ENCODE measurements around the gene TMEM168. TPM values are rescaled to one million over a fixed set of nuclear protein-coding genes. Genes with fewer than 3 reads are reported as not detected.

Gene TMEM168
- total and polyA plus RNA-seq, 2 donors (not counting 1 experiment from before 2014, with no cell fraction given), result 19.3 to 27.2 TPM

- no peak overlapping the region for H3K27ac ChIP-seq (ENCODE audit: insufficient read depth, low read length)
- no peaks in the 10 kb centered on the region for H3K9me3 ChIP-seq (ENCODE audit: control insufficient read depth, insufficient read depth, low read depth, low read length)
- no peak for TF ChIP-seq CTCF (conservative IDR thresholded peaks at IDR 0.05 in 1 of 2, IDR thresholded peaks at IDR 0.05 in 1 of 2; ENCODE audit: low read depth in 1 of 2, low read length in 2 of 2)
- no peak for TF ChIP-seq EZH2 (IDR thresholded peaks at IDR 0.05; ENCODE audit: low read length, missing control alignments)
- H3K4me2 ChIP-seq (ENCODE audit: extremely low read depth, insufficient read depth, low read length), result no peak overlapping the region
- H4K20me1 ChIP-seq (ENCODE audit: control insufficient read depth, extremely low read depth, insufficient read depth, low read length), result no peaks in the 10 kb centered on the region
- peak in 1 of 2 donors; percentile 47 for DNase-seq (ENCODE audit: low read depth in 2 of 2)
- H3K4me1 ChIP-seq (ENCODE audit: control insufficient read depth, extremely low read depth, insufficient read depth, low read length), result no peaks in the 10 kb centered on the region
- H2AFZ ChIP-seq (ENCODE audit: low read length), result no peak overlapping the region
- no peaks in the 10 kb centered on the region for H3K79me2 ChIP-seq (ENCODE audit: control insufficient read depth, insufficient read depth, low read length)
- H3K36me3 ChIP-seq (ENCODE audit: control insufficient read depth, insufficient read depth, low read length), result no peaks in the 10 kb centered on the region
- no peak overlapping the region for H3K9ac ChIP-seq (ENCODE audit: insufficient read depth, low read length)
- H3K27me3 ChIP-seq (ENCODE audit: control insufficient read depth, insufficient read depth, low read length), result no peaks in the 10 kb centered on the region
- H3K4me3 ChIP-seq (replicated peaks in 1 of 4; ENCODE audit: control extremely low read depth in 1 of 4, insufficient read depth in 1 of 4, low read depth in 3 of 4, low read length in 4 of 4), result no peak overlapping the region
These were observed 10.5 kb downstream of the TMEM168 start for GRCh38 chr7:112779667-112780066.

- no peak overlapping the region for H2AFZ ChIP-seq (ENCODE audit: low read length)
- H3K4me1 ChIP-seq (ENCODE audit: control insufficient read depth, extremely low read depth, insufficient read depth, low read length), result no peaks in the 10 kb centered on the region
- no peaks in the 10 kb centered on the region for H4K20me1 ChIP-seq (ENCODE audit: control insufficient read depth, extremely low read depth, insufficient read depth, low read length)
- no peak overlapping the region for H3K4me2 ChIP-seq (ENCODE audit: extremely low read depth, insufficient read depth, low read length)
- no peak overlapping the region for H3K9ac ChIP-seq (ENCODE audit: insufficient read depth, low read length)
- DNase-seq (ENCODE audit: low read depth in 2 of 2), result no peak
- H3K36me3 ChIP-seq (ENCODE audit: control insufficient read depth, insufficient read depth, low read length), result no peaks in the 10 kb centered on the region
- no peak overlapping the region for H3K4me3 ChIP-seq (replicated peaks in 1 of 4; ENCODE audit: control extremely low read depth in 1 of 4, insufficient read depth in 1 of 4, low read depth in 3 of 4, low read length in 4 of 4)
- H3K79me2 ChIP-seq (ENCODE audit: control insufficient read depth, insufficient read depth, low read length), result no peaks in the 10 kb centered on the region
- TF ChIP-seq CTCF (conservative IDR thresholded peaks at IDR 0.05 in 1 of 2, IDR thresholded peaks at IDR 0.05 in 1 of 2; ENCODE audit: low read depth in 1 of 2, low read length in 2 of 2) (no peak), EZH2 (IDR thresholded peaks at IDR 0.05; ENCODE audit: low read length, missing control alignments) (no peak)
- no peaks in the 10 kb centered on the region for H3K9me3 ChIP-seq (ENCODE audit: control insufficient read depth, insufficient read depth, low read depth, low read length)
- H3K27ac ChIP-seq (ENCODE audit: insufficient read depth, low read length), result no peak overlapping the region
- H3K27me3 ChIP-seq (ENCODE audit: control insufficient read depth, insufficient read depth, low read length), result no peaks in the 10 kb centered on the region
These were observed 12.8 kb downstream of the TMEM168 start for GRCh38 chr7:112777406-112777805.

- Histone ChIP-seq H3K9ac (ENCODE audit: insufficient read depth, low read length) (no peak overlapping the region), H3K27me3 (ENCODE audit: control insufficient read depth, insufficient read depth, low read length) (no peaks in the 10 kb centered on the region), H3K9me3 (ENCODE audit: control insufficient read depth, insufficient read depth, low read depth, low read length) (no peaks in the 10 kb centered on the region), H3K4me1 (ENCODE audit: control insufficient read depth, extremely low read depth, insufficient read depth, low read length) (no peaks in the 10 kb centered on the region), H3K4me2 (ENCODE audit: extremely low read depth, insufficient read depth, low read length) (no peak overlapping the region), H3K27ac (ENCODE audit: insufficient read depth, low read length) (no peak overlapping the region), H3K79me2 (ENCODE audit: control insufficient read depth, insufficient read depth, low read length) (no peaks in the 10 kb centered on the region), H4K20me1 (ENCODE audit: control insufficient read depth, extremely low read depth, insufficient read depth, low read length) (no peaks in the 10 kb centered on the region), H2AFZ (ENCODE audit: low read length) (no peak overlapping the region), H3K4me3 (replicated peaks in 1 of 4; ENCODE audit: control extremely low read depth in 1 of 4, insufficient read depth in 1 of 4, low read depth in 3 of 4, low read length in 4 of 4) (no peak overlapping the region), H3K36me3 (ENCODE audit: control insufficient read depth, insufficient read depth, low read length) (peaks cover 1% of the 10 kb centered on the region)
- DNase-seq (ENCODE audit: low read depth in 2 of 2), result no peak
- TF ChIP-seq CTCF (conservative IDR thresholded peaks at IDR 0.05 in 1 of 2, IDR thresholded peaks at IDR 0.05 in 1 of 2; ENCODE audit: low read depth in 1 of 2, low read length in 2 of 2), result no peak
- TF ChIP-seq EZH2 (IDR thresholded peaks at IDR 0.05; ENCODE audit: low read length, missing control alignments), result no peak
These were observed 19.0 kb downstream of the TMEM168 start for GRCh38 chr7:112771166-112771565.

Data from fibroblast of lung (primary cell).